HEK293 (cell line): ENCODE measurements around the gene ANXA8.
"Not testable (repeated sequence)": the region's sequence is repeated elsewhere in the genome, so short reads cannot be mapped to it uniquely, and the experiment has no call there.

Experiments used
- BCL11A ChIP-seq: fragments of 450-650 bp; formaldehyde crosslinking; IDR thresholded peaks from 2 replicates; pipeline ENCODE4 v1.5.1; 2016; ENCODE audit warnings: low read depth, missing biosample characterization, missing genetic modification characterization
- CTCF ChIP-seq: fragments of 450-650 bp; formaldehyde crosslinking; IDR thresholded peaks from 2 replicates; pipeline ENCODE4 v1.5.1; 2016; ENCODE audit warnings: missing biosample characterization, missing genetic modification characterization
- SCRT2 ChIP-seq: fragments of 450-650 bp; formaldehyde crosslinking; IDR thresholded peaks from 2 replicates; pipeline ENCODE4 v1.5.1; 2016; ENCODE audit warnings: missing biosample characterization, missing genetic modification characterization
- YY1 ChIP-seq: fragments of 450-650 bp; formaldehyde crosslinking; IDR thresholded peaks from 2 replicates; pipeline ENCODE4 v1.5.1; 2018; ENCODE audit warnings: missing biosample characterization, missing genetic modification characterization
- ZNF561 ChIP-seq: fragments of 450-650 bp; IDR thresholded peaks from 2 replicates; pipeline ENCODE4 v1.5.1; 2018; ENCODE audit warnings: missing biosample characterization, missing genetic modification characterization, borderline replicate concordance
- ZNF664 ChIP-seq: fragments of 450-650 bp; formaldehyde crosslinking; IDR thresholded peaks from 2 replicates; pipeline ENCODE4 v1.5.1; 2016; ENCODE audit warnings: missing biosample characterization, missing genetic modification characterization
- ZSCAN23 ChIP-seq: fragments of 450-650 bp; formaldehyde crosslinking; IDR thresholded peaks from 2 replicates; pipeline ENCODE4 v1.5.1; 2016; ENCODE audit warnings: missing biosample characterization, missing genetic modification characterization
- TF ChIP-seq, protein P1 (sequence below): fragments of 450-650 bp; formaldehyde crosslinking; IDR thresholded peaks from 2 replicates; pipeline ENCODE4 v1.5.0; 2017; ENCODE audit warnings: missing biosample characterization, missing genetic modification characterization, borderline replicate concordance
- TF ChIP-seq, protein P2 (sequence below): fragments of 450-650 bp; formaldehyde crosslinking; IDR thresholded peaks from 2 replicates; pipeline ENCODE4 v1.5.1; 2016; ENCODE audit warnings: missing biosample characterization, missing genetic modification characterization, low read depth

- TF ChIP-seq BCL11A; YY1; SCRT2 (tag by site-specific recombination); CTCF; ZNF664 (tag by site-specific recombination); ZNF561; ZSCAN23 (tag by site-specific recombination): not testable (repeated sequence)
- TF ChIP-seq, protein P1, sequence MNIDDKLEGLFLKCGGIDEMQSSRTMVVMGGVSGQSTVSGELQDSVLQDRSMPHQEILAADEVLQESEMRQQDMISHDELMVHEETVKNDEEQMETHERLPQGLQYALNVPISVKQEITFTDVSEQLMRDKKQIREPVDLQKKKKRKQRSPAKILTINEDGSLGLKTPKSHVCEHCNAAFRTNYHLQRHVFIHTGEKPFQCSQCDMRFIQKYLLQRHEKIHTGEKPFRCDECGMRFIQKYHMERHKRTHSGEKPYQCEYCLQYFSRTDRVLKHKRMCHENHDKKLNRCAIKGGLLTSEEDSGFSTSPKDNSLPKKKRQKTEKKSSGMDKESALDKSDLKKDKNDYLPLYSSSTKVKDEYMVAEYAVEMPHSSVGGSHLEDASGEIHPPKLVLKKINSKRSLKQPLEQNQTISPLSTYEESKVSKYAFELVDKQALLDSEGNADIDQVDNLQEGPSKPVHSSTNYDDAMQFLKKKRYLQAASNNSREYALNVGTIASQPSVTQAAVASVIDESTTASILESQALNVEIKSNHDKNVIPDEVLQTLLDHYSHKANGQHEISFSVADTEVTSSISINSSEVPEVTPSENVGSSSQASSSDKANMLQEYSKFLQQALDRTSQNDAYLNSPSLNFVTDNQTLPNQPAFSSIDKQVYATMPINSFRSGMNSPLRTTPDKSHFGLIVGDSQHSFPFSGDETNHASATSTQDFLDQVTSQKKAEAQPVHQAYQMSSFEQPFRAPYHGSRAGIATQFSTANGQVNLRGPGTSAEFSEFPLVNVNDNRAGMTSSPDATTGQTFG (tag by site-specific recombination) = not testable (repeated sequence)
- TF ChIP-seq, protein P2, sequence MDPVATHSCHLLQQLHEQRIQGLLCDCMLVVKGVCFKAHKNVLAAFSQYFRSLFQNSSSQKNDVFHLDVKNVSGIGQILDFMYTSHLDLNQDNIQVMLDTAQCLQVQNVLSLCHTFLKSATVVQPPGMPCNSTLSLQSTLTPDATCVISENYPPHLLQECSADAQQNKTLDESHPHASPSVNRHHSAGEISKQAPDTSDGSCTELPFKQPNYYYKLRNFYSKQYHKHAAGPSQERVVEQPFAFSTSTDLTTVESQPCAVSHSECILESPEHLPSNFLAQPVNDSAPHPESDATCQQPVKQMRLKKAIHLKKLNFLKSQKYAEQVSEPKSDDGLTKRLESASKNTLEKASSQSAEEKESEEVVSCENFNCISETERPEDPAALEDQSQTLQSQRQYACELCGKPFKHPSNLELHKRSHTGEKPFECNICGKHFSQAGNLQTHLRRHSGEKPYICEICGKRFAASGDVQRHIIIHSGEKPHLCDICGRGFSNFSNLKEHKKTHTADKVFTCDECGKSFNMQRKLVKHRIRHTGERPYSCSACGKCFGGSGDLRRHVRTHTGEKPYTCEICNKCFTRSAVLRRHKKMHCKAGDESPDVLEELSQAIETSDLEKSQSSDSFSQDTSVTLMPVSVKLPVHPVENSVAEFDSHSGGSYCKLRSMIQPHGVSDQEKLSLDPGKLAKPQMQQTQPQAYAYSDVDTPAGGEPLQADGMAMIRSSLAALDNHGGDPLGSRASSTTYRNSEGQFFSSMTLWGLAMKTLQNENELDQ = not testable (repeated sequence)
Observed at GRCh38 chr10:47485943-47486342, 2.0 kb upstream of the ANXA8 start.
